ENCODE results near the gene SLC4A1.

DNA sequence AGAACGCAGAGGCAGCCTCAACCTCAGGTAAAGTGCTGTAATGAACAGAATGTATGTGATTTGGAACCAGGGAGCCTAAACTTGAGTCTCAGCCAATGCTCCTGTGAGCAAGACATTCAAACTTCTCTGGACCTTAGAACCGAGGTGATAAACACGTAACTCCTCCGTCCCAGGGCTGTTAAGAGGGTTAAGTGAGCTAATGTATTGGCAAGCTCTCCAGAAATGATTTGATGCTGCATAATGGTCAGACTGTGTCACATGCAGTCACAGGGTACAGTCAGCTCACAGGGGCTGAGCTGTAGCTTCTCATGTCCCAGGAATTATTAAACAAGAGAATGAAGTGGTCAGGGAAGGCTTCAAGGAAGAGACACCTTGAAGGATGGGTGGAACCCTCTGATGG is 10.0 kb upstream of the SLC4A1 start:
- TF ChIP-seq POLR2A (IDR thresholded peaks at IDR 0.05) (no peak), CTCF (IDR thresholded peaks at IDR 0.05 in 8 of 11, conservative IDR thresholded peaks at IDR 0.05 in 3 of 11) (no peak)

Measured in spleen (tissue), 7 donors.